GM21515 (cell line): ENCODE results near the gene LONRF2.

Source experiments
- ATAC-seq: cut with Tn5 transposase; IDR thresholded peaks from one replicate; pipeline ENCODE4 v1.9.1; 2021; ENCODE audit not compliant: unreplicated experiment

Gene LONRF2

DNA sequence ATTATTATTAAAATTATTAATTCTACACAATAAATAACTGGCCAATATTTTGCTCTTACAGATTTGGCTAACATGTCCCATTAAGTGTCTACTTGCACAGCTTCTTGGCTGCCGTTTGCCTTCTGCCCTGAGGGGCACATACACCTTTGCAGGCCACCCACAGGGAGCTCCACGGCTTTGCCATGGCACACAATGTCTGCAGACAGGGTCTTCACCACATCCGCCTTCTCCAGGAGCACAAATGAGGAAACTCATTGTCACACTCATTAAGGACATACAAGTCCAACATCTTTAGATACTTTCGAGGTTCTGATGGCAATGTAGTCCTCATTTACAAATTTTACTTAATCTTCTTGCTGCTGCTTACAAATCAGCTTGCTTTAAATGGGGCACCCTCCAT, 45.6 kb downstream of the LONRF2 start:
- no peak for ATAC-seq

DNA sequence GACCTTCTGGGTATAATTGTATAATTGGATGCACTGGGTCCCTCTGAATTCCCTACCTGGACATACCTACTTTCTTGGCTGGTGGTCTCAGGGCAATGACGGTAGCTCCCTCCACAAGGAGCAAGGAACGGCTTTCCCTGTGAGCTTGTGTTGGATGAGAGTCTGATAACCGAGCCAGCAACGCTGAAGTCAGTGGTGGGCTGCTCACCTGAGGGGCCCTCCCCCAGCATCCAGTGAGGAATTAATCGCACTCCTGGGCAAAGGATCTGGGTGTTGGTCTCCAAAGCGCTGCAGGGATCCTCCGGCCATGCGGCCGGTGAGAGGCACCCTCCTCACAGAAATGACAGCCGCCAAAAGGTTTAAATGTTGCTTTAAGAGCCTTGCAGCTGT, 47.1 kb downstream of the LONRF2 start:
- ATAC-seq = no peak

DNA sequence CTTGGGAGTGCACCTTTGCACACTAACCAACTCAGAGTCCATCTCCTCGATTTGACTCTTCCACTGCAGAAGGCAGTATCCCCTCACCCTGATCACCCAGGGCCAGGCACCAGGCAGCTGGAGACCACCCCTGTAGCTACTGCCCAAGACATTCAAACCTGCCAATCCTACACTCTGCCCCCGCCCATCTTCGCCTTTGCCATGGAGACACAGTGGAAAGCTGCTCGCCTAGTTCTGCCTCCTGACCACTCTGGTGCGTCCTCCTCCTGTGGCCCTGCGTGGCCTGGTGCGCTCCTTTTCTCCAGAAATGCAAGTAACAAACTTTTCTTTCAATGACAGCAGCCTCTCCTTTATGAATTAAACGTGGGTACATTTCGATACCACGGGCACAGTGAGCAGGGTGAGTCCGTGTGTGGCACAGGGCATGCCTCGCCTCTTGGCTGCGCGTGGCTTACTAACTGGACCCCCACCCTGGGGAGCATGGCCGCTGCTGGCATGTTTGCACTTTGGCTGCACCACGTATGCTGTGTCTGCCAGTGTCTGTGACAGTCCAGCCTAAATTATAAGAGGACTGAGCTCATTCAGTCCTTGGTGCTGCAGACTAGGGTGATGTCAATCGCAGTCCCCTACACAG, 47.6 kb downstream of the LONRF2 start:
- no peak for ATAC-seq

DNA sequence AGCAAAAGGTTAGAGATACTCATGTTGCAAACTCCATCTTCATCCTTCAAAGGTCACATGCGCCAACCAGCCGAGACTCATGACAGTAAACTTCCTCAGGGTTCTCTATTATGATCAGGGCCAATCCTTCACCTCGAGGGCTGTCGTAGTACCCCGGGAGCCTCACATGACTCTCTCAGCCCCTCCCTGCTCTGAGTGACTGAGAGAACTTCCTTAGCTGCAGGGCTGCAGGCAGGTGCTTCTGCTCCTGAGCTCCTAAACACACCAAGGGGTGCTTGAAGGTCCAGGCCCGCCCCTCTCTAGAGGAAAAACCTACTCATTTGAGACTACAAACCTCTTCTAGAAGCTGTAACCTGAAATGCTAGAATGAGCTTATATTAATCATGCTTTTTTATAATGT, 48.2 kb downstream of the LONRF2 start:
- no peak for ATAC-seq

DNA sequence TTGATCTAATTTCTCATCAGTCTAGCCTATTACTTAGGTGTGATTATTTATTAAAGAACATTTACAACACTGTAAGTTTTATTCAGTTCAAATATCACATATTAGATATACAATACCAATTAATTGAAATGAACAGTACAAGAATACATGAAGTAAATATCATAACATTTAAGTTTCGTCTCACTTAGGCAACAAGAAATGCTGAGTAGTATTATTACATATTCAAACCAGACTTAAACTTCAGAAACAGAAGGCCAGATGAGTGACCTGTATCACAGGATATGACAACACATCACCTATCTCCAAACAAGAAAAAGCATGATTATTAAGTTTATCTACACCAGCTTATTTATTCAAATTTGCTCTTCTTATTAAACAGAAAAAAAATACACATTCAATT, 48.9 kb downstream of the LONRF2 start:
- no peak for ATAC-seq

DNA sequence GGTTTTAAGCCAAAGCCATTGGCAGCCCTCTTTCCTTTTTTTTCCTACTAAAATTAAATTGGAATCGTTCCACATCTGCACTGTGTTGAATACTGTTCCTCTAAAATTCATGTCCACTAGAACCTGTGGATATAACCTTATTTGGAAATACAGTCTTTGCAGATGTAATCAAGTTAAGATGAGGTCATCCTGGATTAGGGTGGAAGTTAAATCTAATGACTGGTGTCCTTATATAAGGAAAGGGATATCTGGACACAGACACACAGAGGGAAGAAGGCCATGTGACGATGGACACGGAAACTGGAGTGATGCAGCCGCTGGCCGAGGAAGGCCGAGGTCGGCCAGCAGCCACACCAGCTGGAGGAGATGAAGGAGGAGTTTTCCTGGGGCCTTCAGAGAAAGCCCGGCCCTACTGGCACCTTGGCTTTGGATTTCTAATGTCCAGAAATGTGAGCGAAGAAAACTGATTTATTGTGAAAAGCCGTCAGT, 49.4 kb downstream of the LONRF2 start:
- ATAC-seq = no peak

DNA sequence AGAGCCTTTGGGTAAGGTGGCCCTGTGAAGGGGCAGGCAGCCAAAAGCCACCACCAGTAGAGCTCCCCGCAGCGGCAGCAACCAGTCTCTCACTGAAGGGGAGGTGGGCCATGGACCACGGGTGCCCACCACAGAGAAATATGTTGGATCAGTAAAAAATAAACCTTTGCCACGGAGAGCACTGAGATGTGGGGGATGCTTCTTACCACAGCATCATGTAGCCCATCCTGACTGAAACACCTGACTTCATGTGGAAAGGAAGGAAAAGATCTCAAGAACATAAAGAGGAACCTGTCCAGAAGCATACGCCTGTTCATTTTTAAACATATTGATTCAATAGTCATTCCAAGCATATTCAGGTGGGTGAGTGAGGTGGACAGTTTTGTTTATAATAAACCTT, 51.1 kb downstream of the LONRF2 start:
- no peak for ATAC-seq

DNA sequence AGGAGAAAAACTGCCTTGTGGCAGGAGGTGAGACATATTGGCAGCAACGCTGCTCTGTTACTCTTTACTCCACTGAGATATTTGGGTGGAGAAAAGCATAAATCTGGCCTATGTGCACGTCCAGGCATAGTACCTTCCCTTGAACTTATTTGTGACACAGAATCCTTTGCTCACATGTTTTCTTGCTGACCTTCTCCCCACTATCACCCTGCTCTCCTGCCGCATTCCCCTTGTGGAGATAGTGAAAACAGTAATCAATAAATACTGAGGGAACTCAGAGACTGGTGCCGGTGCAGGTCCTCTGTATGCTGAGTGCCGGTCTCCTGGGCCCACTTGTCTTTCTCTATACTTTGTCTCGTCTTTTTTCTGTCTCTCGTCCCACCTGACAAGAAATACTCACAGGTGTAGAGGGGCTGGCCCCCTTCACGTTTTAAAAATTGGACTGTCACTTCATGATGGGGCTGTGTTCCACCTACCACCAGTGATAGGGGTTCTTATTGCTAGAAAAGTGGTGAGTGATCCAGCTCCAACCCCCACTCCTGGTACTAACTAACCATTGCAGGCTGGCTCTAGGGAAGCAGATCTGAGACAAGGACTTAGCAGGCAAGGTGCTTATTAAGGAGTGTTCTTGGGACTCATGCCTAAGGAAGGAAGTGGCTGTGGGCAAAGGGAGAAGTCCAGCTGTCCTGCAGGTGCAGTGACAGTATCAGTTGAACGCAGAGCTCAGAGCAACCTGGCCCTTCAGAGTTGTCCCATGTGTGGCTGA, 51.7 kb downstream of the LONRF2 start:
- no peak for ATAC-seq

DNA sequence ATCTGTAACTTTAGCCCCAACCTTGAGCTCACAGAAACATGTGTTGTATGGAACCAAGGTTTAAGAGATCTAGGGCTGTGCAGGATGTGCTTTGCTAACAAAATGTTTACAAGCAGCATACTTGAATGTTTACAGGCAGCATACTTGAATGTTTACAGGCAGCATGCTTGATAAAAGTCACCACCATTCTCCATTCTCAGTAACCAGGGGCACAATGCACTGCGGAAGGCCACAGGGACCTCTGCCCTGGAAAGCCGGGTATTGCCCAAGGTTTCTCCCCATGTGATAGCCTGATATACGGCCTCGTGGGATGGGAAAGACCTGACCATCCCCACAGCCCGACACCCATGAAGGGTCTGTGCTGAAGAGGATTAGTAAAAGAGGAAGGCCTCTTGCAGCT, 52.4 kb downstream of the LONRF2 start:
- ATAC-seq = no peak

DNA sequence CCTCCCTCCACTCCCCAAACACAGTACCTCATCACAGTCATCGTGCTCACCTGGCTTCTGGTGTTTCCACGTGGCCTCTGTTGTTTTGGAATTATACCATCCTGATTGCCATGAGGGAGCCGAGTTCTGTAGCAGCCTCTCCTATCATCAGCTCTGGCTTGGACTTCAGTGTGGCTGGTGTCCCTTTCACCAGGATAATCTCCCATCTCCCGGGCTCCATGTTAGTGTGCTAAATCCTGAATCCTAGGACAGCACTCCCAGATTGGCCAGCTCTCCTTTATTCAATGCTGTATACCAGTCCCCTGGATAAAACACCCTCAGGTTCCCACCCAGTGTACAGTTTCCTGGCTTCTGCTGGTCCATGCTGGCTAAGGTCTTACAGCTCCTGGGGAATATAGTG, 53.3 kb downstream of the LONRF2 start:
- no peak for ATAC-seq

DNA sequence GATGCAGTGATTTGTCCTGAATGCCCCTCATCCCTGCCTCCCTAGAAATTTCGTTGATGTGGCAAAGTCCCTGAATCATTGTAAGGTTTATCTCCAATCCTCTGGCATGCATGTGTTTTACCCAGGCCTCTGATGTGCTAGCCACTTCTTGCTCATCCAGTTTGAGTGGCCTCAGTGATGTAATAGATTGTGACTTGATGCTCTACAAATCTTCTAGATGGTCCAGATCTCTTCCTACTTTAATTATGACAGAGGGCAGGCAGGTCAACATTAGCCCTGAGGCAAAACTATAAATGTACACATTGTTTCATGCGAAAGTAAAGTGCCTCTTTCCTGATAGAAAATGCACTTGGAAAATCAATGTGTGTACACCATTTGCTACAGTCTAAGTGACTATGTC, 54.5 kb downstream of the LONRF2 start:
- no peak for ATAC-seq

DNA sequence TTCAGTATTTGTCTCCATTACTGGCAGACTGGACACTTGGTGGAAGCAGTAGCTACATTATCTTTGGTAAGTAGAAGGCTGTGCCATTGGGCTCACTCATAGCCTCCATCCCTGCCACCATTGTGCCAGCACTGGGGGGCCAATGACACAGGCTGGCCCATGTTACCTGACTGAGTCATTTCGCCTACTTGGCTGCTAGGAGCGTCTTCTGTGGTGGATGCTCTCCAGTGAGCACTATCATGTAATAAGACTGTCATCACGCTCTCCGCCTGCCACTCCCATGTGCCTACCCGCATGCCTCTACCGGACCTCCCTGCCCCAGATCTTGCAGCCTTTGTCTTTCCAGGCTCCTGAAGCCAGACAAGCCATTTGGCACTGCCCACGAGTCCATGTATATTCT, 56.2 kb downstream of the LONRF2 start:
- ATAC-seq = no peak

DNA sequence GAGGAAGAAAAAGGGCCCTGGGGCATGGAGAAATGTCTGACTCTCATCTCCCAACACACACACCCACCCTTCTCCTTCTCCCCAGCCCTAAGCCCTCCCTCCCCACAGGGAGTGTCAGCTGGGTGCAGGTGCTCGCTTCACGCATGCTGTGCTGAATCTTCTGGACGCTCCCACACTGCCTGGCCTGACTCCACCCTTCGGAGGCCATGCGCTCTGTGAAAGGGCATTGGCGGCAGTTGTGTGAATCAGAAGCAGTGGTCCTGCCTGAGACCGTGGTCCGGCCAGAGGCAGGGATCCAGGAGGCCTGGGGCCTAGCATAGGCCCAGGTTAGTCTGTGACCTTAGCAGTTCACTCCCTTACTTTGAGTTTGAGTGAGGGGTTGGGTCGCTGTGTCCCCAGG, 57.1 kb downstream of the LONRF2 start:
- ATAC-seq = no peak

DNA sequence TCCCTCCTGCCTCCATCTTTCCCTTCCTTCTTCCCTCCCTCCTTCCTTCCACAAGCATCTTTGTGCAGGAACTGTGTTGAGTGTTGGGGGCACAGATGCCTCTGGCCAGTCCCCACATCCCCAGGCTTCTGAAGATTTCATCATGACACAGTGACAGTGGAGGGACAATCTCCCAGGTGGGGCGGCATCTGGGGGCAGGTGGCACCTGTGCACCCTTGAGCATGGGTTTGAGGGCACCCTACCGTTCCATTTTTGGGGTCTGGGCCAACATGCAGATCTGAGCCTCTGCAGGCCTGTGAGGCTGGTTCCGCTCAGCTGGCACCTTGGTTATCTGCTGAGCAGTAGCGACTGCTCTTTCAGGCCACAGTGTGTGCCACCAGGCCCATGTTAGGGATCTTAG, 57.6 kb downstream of the LONRF2 start:
- ATAC-seq = no peak

DNA sequence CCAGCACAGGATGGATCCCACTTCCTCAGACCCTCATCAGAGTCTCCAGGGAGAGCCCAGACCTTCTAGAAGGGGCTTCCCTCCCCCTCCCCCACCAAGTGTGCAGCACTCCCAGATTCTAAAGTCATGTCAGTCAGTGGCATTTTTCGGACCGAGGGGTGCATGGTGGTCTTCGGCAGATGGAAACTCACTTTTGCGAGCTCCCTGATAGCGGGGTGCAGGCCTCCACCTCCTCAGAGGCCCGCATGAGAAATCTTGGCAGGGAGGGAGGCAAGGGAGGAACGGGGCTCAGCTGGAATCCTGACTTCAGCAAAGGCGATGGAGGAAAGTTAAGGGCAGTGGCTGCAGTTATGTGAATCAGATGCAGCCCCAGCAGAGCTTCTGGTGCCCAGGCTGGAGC, 58.2 kb downstream of the LONRF2 start:
- no peak for ATAC-seq

DNA sequence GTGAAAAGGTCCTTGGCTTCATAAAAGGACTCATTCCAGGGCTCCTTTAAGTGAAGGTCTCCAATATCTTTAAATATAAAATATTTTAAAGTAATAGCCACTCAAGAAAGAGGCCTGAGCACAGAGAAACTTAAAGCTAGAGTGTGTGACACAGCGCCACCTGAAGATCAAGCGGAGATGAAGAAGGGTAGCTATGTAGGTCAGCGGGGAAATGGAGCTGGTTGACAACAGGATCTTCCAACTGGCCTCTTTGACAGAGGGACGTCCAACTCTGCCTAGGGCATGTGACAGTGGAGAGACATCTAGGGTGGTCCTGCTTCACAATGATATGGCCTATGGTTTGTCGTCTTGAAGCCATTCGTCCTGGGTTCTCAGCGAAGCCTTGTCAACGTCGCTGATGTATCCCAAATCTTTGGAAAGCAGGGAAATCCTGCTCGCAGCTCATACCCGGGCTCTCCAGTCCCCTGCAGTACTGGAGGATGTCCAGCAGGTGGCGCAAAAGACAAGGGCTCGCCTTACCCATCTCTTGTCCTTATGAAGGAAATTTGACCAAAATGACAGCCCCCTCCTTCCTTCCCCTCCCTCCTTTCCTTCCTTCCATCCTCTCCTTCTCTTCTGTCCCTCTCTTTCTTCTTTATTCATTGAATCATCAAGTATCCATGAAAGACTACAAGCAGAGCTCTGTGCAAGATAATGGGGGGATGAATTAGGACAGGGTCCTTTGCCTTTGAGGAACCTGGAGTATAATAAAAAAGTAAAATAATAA, 59.6 kb downstream of the LONRF2 start:
- ATAC-seq = no peak

DNA sequence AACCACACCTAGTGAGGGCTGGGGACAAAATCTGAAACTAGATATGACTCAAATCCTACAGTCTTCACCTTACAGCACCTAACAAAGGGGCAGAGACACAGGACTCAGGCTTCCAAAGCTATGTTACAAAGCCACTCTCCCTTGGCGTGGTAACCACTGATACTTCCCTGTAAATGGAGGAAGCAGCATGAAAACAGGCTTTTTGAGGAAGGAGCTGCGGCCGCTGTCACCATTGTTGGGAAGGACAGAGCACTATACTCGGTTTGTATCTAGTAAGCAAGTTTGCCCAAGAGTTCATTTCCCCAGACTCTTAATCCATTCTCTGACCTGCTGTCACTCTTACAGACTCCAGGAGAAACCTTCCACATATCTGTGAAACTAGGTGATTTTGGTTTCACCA, 60.3 kb downstream of the LONRF2 start:
- no peak for ATAC-seq

DNA sequence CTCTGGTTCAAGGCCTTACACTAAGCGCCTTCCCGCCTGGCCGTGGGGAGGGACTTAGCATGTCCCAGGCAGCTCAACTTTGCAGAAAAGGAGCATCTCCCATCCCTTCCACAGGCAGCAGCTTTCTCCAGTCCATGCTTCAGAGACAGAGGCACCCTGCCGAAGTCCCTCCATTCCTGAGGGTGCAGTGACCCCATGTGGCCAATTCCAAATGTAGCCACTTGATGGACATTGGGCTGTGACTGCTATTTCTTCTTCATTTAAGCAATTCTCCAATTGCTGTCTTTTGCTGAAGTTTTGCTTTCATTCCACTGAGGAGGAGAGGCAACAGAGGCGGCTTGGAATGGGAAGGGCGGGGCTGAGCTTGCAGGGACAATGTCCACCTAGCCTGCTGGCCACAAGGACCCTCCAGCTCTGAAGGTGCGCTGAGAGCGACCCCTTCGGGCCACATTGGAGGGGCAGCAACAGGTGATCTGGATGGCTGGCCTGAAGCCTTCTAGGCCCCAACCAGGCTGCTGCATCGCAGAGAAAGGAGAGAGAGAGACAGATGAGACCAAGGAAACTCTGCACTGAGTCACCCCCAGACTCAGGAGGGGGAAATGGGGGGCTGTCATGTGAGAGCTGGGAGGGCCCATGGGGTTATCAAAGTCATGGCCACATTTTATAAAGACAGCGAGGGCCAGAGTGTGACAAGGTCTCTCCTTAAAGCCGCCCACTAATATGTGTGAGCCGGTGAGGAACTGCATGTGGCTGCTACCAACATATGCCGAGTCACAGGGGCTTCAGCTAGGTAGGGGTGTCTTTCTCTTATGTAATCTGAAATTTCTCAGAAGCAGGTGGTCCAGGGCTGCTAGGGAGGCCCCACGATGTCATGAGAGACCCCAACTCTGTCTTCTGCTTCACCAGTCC, 61.3 kb downstream of the LONRF2 start:
- ATAC-seq = no peak

DNA sequence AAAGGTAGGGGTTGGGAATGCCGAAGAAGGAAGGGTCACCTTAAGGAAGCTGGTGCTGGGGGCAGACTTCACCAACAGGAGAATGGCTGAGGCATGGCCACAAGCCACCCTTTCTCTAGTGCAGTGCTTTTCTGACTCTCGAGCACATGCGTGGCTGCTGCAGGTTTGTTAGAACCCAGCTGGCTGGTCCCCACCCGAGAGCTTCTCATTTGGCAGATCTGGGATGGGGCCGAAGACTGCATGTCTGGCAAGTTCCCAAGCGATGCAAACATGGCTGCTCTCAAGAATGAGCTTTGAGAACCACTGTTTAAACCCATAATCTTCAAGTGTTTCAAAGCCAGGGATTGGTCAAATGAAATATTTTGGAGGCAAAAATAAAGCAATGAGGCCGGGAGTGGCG, 63.2 kb downstream of the LONRF2 start:
- no peak for ATAC-seq

DNA sequence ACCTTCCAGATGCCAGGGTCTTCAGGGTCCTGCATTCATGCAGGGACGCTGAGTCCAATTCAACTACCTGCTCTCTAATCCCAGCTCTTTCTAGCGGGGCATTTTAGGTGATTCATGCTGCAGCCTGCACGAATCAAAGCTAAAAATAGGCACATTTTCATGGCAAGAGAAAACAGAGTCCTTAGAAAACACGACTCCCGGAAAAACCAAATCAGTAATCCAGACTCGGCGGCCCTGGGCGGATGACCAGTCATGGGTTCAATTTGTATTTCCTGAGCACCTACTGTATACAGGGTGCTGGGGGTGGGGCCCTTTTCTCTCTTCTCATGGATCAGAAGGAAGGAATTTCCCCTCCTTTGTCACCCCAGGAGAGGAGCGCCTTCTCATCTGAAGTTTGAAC, 64.4 kb downstream of the LONRF2 start:
- ATAC-seq = no peak

DNA sequence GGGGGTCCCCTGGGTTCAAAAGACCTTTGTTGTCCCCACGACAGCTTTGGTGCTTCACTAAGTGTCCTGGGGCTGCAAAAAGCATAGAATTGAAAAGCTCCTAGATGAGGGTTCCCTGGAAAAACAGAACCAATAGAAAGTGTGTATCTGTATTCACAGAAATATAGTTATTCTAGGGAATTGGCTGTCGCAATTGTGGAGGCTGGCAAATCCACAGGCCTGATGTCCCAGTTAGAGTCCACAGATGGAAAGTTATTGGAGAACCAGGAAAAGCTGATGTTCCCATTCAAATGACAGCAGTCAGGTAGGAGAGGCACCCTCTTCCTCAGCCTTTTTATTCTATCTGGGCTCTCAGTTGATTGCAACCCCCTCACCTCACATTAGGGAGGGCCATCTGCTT, 65.5 kb downstream of the LONRF2 start:
- no peak for ATAC-seq
